Naive thymus-derived CD4-positive, alpha-beta T cell (primary cell): ENCODE measurements around the gene BCL7C. TPM values are rescaled to one million over a fixed set of nuclear protein-coding genes. Genes with fewer than 3 reads are reported as not detected.

Source experiments
- ATAC-seq: fragments of 150-1000 bp; cut with Tn5 transposase; 2 replicates; pipeline ENCODE4 v1.10.0; 2021; ENCODE audit warnings: mild to moderate bottlenecking, moderate library complexity
- CTCF ChIA-PET: fragments of 350-600 bp; sonication (Branson Sonifier 250); formaldehyde crosslinking; loops from one replicate; lab custom pipeline; 2021; ENCODE audit warnings: antibody characterized with exemption; lab: Charles Lee
- POLR2A ChIA-PET: fragments of 350-600 bp; sonication (Branson Sonifier 250); formaldehyde crosslinking; loops from one replicate; lab custom pipeline; 2021; ENCODE audit warnings: antibody characterized with exemption, inconsistent platforms; lab: Charles Lee
- DNase-seq, 9 donors: peaks; one replicate each; pipeline versions ENCODE4 v3.0.0 to v3.0.0-alpha.2; 2020 to 2022; ENCODE audit warnings: mixed read lengths in 1 of 9
- H3K27ac ChIP-seq: one replicate; pipeline ENCODE4 v1.7.0; 2013; ENCODE audit warnings: mild to moderate bottlenecking, low read depth, low read length, moderate library complexity
- H3K27me3 ChIP-seq, 2 donors: one replicate each; pipeline ENCODE4 v1.7.0; 2013; ENCODE audit warnings: low read length in 2 of 2, mild to moderate bottlenecking in 2 of 2, moderate library complexity in 2 of 2; ENCODE audit not compliant: control insufficient read depth in 2 of 2, insufficient read depth in 2 of 2
- H3K36me3 ChIP-seq, 3 experiments: 1 replicate in 2 of 3; 2 replicates in 1 of 3; pipeline ENCODE4 v1.7.0; 2013; ENCODE audit warnings: low read length in 3 of 3, mild to moderate bottlenecking in 3 of 3, moderate library complexity in 1 of 3; ENCODE audit not compliant: insufficient read depth in 3 of 3, control insufficient read depth in 2 of 3
- H3K4me1 ChIP-seq, 2 donors: one replicate each; pipeline ENCODE4 v1.7.0; 2013; ENCODE audit warnings: low read length in 2 of 2, mild to moderate bottlenecking in 2 of 2, moderate library complexity in 1 of 2; ENCODE audit not compliant: control insufficient read depth in 2 of 2, insufficient read depth in 2 of 2
- H3K4me3 ChIP-seq: 2 replicates; pipeline ENCODE4 v1.7.0; 2013; ENCODE audit warnings: mild to moderate bottlenecking, low read length
- H3K9me3 ChIP-seq, 3 experiments: 1 replicate in 2 of 3; 2 replicates in 1 of 3; pipeline ENCODE4 v1.7.0; 2013; ENCODE audit warnings: low read length in 3 of 3; ENCODE audit not compliant: control insufficient read depth in 2 of 3
- H3K27ac Mint-ChIP-seq, 9 donors: one replicate each; pipeline ENCODE4 v1.8.0; 2020 to 2022; ENCODE audit warnings: mixed read lengths in 9 of 9, mild to moderate bottlenecking in 8 of 9, moderate library complexity in 5 of 9, inconsistent platforms in 2 of 9
- H3K27me3 Mint-ChIP-seq, 5 donors: one replicate each; pipeline ENCODE4 v1.8.0; 2021 to 2022; ENCODE audit warnings: mixed read lengths in 5 of 5, mild to moderate bottlenecking in 1 of 5
- H3K36me3 Mint-ChIP-seq, 5 donors: one replicate each; pipeline ENCODE4 v1.8.0; 2020 to 2022; ENCODE audit warnings: mixed read lengths in 5 of 5, mild to moderate bottlenecking in 3 of 5, inconsistent platforms in 1 of 5
- H3K4me1 Mint-ChIP-seq, 7 donors: one replicate each; pipeline ENCODE4 v1.8.0; 2020 to 2022; ENCODE audit warnings: mixed read lengths in 7 of 7, mild to moderate bottlenecking in 3 of 7, inconsistent platforms in 1 of 7
- H3K4me3 Mint-ChIP-seq, 10 donors: one replicate each; pipeline ENCODE4 v1.8.0; 2020 to 2022; ENCODE audit warnings: mild to moderate bottlenecking in 10 of 10, mixed read lengths in 10 of 10, moderate library complexity in 6 of 10, inconsistent platforms in 2 of 10
- H3K9me3 Mint-ChIP-seq, 11 donors: one replicate each; pipeline ENCODE4 v1.8.0; 2020 to 2022; ENCODE audit warnings: mixed read lengths in 11 of 11, mild to moderate bottlenecking in 4 of 11, inconsistent platforms in 1 of 11, moderate library complexity in 1 of 11
- intact Hi-C, 2 donors: fragments of 100-400 bp; cut with micrococcal nuclease; formaldehyde crosslinking; loops; one replicate each; pipeline ENCODE4 v1.15.1; 2023
- microRNA-seq: library from miRNA; unstranded; fragments of <30 nt; microRNA quantifications from one replicate; pipeline ENCODE4 v1.2.0, GENCODE V29; 2022; ENCODE audit warnings: borderline microRNAs expressed
- polyA plus RNA-seq, 2 donors: library from polyadenylated mRNA; unstranded; fragments of 300-500 nt; fragmentation: Illumina TruSeq; gene quantifications; one replicate each; pipeline ENCODE4 v1.2.3, GENCODE V29; 2021
- total RNA-seq, 6 experiments: library from RNA in 5 of 6; stranded (reverse) in 5 of 6; gene quantifications; 1 replicate in 5 of 6; 2 replicates in 1 of 6; pipeline ENCODE4 v1.2.3 and lab custom pipeline; 2021 to 2026

The BCL7C gene
- total and polyA plus RNA-seq, 7 experiments from 2014 or later, result 17.2 to 31.4 (median 22.7) TPM

- DNase-seq (no peak), ATAC-seq (no peak)
- Histone ChIP-seq H3K27ac (no peak overlapping the region), H3K4me1 (no peaks in the 10 kb centered on the region), H3K27me3 (no peaks in the 10 kb centered on the region), H3K9me3 (no peaks in the 10 kb centered on the region), H3K4me3 (no peak overlapping the region), H3K36me3 (no peaks in the 10 kb centered on the region)
- no peak overlapping the region for H3K27ac Mint-ChIP-seq
- CTCF ChIA-PET, result no interaction called here
- POLR2A ChIA-PET, result no interaction called here
- H3K9me3 Mint-ChIP-seq, result no peaks in the 10 kb centered on the region
- peaks cover 0 to 10% (median 0%) of the 10 kb centered on the region in 5 donors for H3K36me3 Mint-ChIP-seq
- H3K4me3 Mint-ChIP-seq, result no peak overlapping the region
- intact Hi-C loops, result no loop called here
- no peaks in the 10 kb centered on the region for H3K27me3 Mint-ChIP-seq
- H3K4me1 Mint-ChIP-seq, result no peaks in the 10 kb centered on the region
Observed at GRCh38 chr16:30837904-30838303, 56.0 kb downstream of the BCL7C start.

Small RNA genes lying within 50 kb of the gene (microRNA-seq; reads per million reads assigned to microRNA genes)
- gene MIR4519 (not detected), gene MIR762 (not detected)

Other genes with a start within 250 kb of the BCL7C start
- 10 to 100 TPM; 57.6 to 91.9 (median 82.5) TPM for gene PRR14, start 243.1 kb downstream of the BCL7C start, total RNA-seq
- 10 to 100 TPM; 13.3 to 20.9 TPM for gene PRR14, start 243.1 kb downstream of the BCL7C start, polyA plus RNA-seq
- gene FBRS, start 235.6 kb downstream of the BCL7C start, total RNA-seq, result 100 to 1,000 TPM; 143 to 174 (median 164) TPM
- 1 to 10 TPM; 2.6 to 5.0 TPM for gene FBRS, start 235.6 kb downstream of the BCL7C start, polyA plus RNA-seq
- gene SRCAP, start 194.9 kb downstream of the BCL7C start, total RNA-seq, result 100 to 1,000 TPM in 2 of 5 experiments, 10 to 100 TPM in 3; 82.6 to 111 (median 97.5) TPM
- 10 to 100 TPM; 11.8 to 40.5 TPM for gene SRCAP, start 194.9 kb downstream of the BCL7C start, polyA plus RNA-seq
- gene PHKG2, start 145.7 kb downstream of the BCL7C start, total RNA-seq, result 10 to 100 TPM; 33.2 to 57.8 (median 46.7) TPM
- 10 to 100 TPM; 37.2 to 43.5 TPM for gene PHKG2, start 145.7 kb downstream of the BCL7C start, polyA plus RNA-seq
- gene CFAP119, start 132.0 kb downstream of the BCL7C start, total RNA-seq, result 1 to 10 TPM; 2.3 to 5.9 (median 2.9) TPM
- under 1 TPM; 0.41 to 0.63 TPM for gene CFAP119, start 132.0 kb downstream of the BCL7C start, polyA plus RNA-seq
- 100 to 1,000 TPM in 3 of 5 experiments, 10 to 100 TPM in 2; 68.7 to 122 (median 114) TPM for gene RNF40, start 131.8 kb downstream of the BCL7C start, total RNA-seq
- 10 to 100 TPM; 19.4 to 50.7 TPM for gene RNF40, start 131.8 kb downstream of the BCL7C start, polyA plus RNA-seq
- 10 to 100 TPM in 1 of 5 experiments, 1 to 10 TPM in 4; 2.4 to 11.1 (median 4.2) TPM for gene ZNF629, start 106.9 kb downstream of the BCL7C start, total RNA-seq
- 1 to 10 TPM in 1 of 2 donors, under 1 TPM in 1; 0.66 to 3.1 TPM for gene ZNF629, start 106.9 kb downstream of the BCL7C start, polyA plus RNA-seq
- gene CTF1, start 2.5 kb upstream of the BCL7C start, total RNA-seq, result under 1 TPM in 4 of 5 experiments, not detected in 1; 0.17 to 0.54 (median 0.40) TPM
- gene CTF1, start 2.5 kb upstream of the BCL7C start, polyA plus RNA-seq, result not detected
- 10 to 100 TPM; 11.1 to 26.8 (median 17.0) TPM for gene FBXL19, start 29.5 kb upstream of the BCL7C start, total RNA-seq
- under 1 TPM; 0.08 to 0.16 TPM for gene FBXL19, start 29.5 kb upstream of the BCL7C start, polyA plus RNA-seq
- 10 to 100 TPM in 4 of 5 experiments, 1 to 10 TPM in 1; 6.0 to 29.8 (median 18.4) TPM for gene ORAI3, start 55.0 kb upstream of the BCL7C start, total RNA-seq
- gene ORAI3, start 55.0 kb upstream of the BCL7C start, polyA plus RNA-seq, result 10 to 100 TPM; 10.3 to 17.8 TPM
- 10 to 100 TPM; 27.0 to 47.2 (median 36.8) TPM for gene SETD1A, start 63.7 kb upstream of the BCL7C start, total RNA-seq
- gene SETD1A, start 63.7 kb upstream of the BCL7C start, polyA plus RNA-seq, result 1 to 10 TPM; 1.3 to 2.5 TPM
- gene HSD3B7, start 91.1 kb upstream of the BCL7C start, total RNA-seq, result 1 to 10 TPM in 4 of 5 experiments, under 1 TPM in 1; 0.66 to 7.0 (median 3.3) TPM
- gene HSD3B7, start 91.1 kb upstream of the BCL7C start, polyA plus RNA-seq, result under 1 TPM in 1 of 2 donors, not detected in 1; 0.08 TPM
- 1 to 10 TPM; 1.7 to 5.2 (median 4.2) TPM for gene STX1B, start 116.6 kb upstream of the BCL7C start, total RNA-seq
- gene STX1B, start 116.6 kb upstream of the BCL7C start, polyA plus RNA-seq, result under 1 TPM; 0.37 to 0.51 TPM
- 100 to 1,000 TPM in 3 of 5 experiments, 10 to 100 TPM in 2; 77.9 to 114 (median 100) TPM for gene STX4, start 139.5 kb upstream of the BCL7C start, total RNA-seq
- 10 to 100 TPM; 23.1 to 33.1 TPM for gene STX4, start 139.5 kb upstream of the BCL7C start, polyA plus RNA-seq
- 10 to 100 TPM; 10.7 to 15.2 (median 12.6) TPM for gene ZNF668, start 180.2 kb upstream of the BCL7C start, total RNA-seq
- 10 to 100 TPM in 1 of 2 donors, 1 to 10 TPM in 1; 6.1 to 14.0 TPM for gene ZNF668, start 180.2 kb upstream of the BCL7C start, polyA plus RNA-seq
- 10 to 100 TPM; 22.2 to 49.1 (median 30.4) TPM for gene ZNF646, start 180.3 kb upstream of the BCL7C start, total RNA-seq
- 10 to 100 TPM in 1 of 2 donors, 1 to 10 TPM in 1; 3.9 to 13.3 TPM for gene ZNF646, start 180.3 kb upstream of the BCL7C start, polyA plus RNA-seq
- 1 to 10 TPM; 5.2 to 7.2 (median 7.1) TPM for gene PRSS53, start 194.9 kb upstream of the BCL7C start, total RNA-seq
- gene PRSS53, start 194.9 kb upstream of the BCL7C start, polyA plus RNA-seq, result 1 to 10 TPM in 1 of 2 donors, under 1 TPM in 1; 0.46 to 1.6 TPM
- gene VKORC1, start 200.7 kb upstream of the BCL7C start, total RNA-seq, result 10 to 100 TPM; 29.5 to 69.3 (median 35.6) TPM
- 10 to 100 TPM; 82.3 to 93.0 TPM for gene VKORC1, start 200.7 kb upstream of the BCL7C start, polyA plus RNA-seq
- 10 to 100 TPM; 10.3 to 30.8 (median 20.8) TPM for gene BCKDK, start 214.3 kb upstream of the BCL7C start, total RNA-seq
- gene BCKDK, start 214.3 kb upstream of the BCL7C start, polyA plus RNA-seq, result 10 to 100 TPM; 21.0 to 36.0 TPM
- 100 to 1,000 TPM in 4 of 5 experiments, 10 to 100 TPM in 1; 63.0 to 134 (median 112) TPM for gene KAT8, start 223.6 kb upstream of the BCL7C start, total RNA-seq
- gene KAT8, start 223.6 kb upstream of the BCL7C start, polyA plus RNA-seq, result 100 to 1,000 TPM in 1 of 2 donors, 10 to 100 TPM in 1; 76.3 to 106 TPM
- gene PRSS8, start 241.7 kb upstream of the BCL7C start, total RNA-seq, result not detected
- not detected for gene PRSS8, start 241.7 kb upstream of the BCL7C start, polyA plus RNA-seq